Mucosa of descending colon (tissue), 3 donors: Measurements from ENCODE around the gene MED14. TPM values are rescaled to one million over a fixed set of nuclear protein-coding genes. Genes with fewer than 3 reads are reported as not detected.
"Not testable (repeated sequence)": the region's sequence is repeated elsewhere in the genome, so short reads cannot be mapped to it uniquely, and the experiment has no call there.

Experiments used
- ATAC-seq: fragments of 200-7000 bp; cut with Tn5 transposase; one replicate; pipeline ENCODE4 v1.9.1; 2020; ENCODE audit warnings: mild to moderate bottlenecking, moderate library complexity
- DNase-seq, 3 donors: peaks; one replicate each; pipeline ENCODE4 v3.0.0-alpha.2; 2020
- H3K36me3 ChIP-seq: fragments of 200-600 bp; one replicate; pipeline ENCODE4 v1.8.0; 2021; ENCODE audit warnings: low read depth, mild to moderate bottlenecking
- H3K4me1 ChIP-seq: fragments of 200-600 bp; one replicate; pipeline ENCODE4 v1.8.0; 2021; ENCODE audit warnings: low read depth, mild to moderate bottlenecking
- H3K4me3 ChIP-seq: fragments of 200-600 bp; one replicate; pipeline ENCODE4 v1.8.0; 2021; ENCODE audit warnings: mild to moderate bottlenecking
- H3K9me3 ChIP-seq: fragments of 200-600 bp; one replicate; pipeline ENCODE4 v1.8.0; 2021; ENCODE audit warnings: mild to moderate bottlenecking
- CTCF ChIP-seq: fragments of 200-600 bp; IDR thresholded peaks from one replicate; pipeline ENCODE4 v1.8.0; 2022; ENCODE audit warnings: antibody characterized with exemption, mild to moderate bottlenecking
- intact Hi-C, 2 donors: fragments of 100-400 bp; cut with DNase I in 1 of 2; cut with micrococcal nuclease in 1 of 2; formaldehyde crosslinking; loops; one replicate each; pipeline versions ENCODE4 v1.11.0 to v1.11.1; 2022; cut with DNase I, micrococcal nuclease
- total RNA-seq, 3 donors: library from RNA; stranded (reverse); fragmentation: NEBNext Ultra II Directional in 2 of 3; extraction: Animal tissue kit (Norgen Biotek cat#: 25700) in 2 of 3; gene quantifications; one replicate each; pipeline versions ENCODE4 v1.2.1 to v1.2.4, GENCODE V29; 2021 to 2023
- donor health status: DM: no; HTN: no; CAD: no; lungs with moderate emphysema.
- donor health status: DM: no; HTN: no; CAD: no.
- donor health status: DM: no; HTN: yes; CAD: no.

Gene MED14
- total RNA-seq, 3 donors from 2014 or later, result 49.2 to 71.8 (median 57.1) TPM

- no peak for TF ChIP-seq CTCF
- Histone ChIP-seq H3K4me1 (peaks cover 17% of the 10 kb centered on the region), H3K36me3 (no peaks in the 10 kb centered on the region), H3K9me3 (no peaks in the 10 kb centered on the region), H3K4me3 (peak overlapping the region; percentile 57)
- ATAC-seq (peak; percentile 7), DNase-seq (peak in 1 of 3 donors; percentile 33)
- intact Hi-C loops, result no loop called here
Observed at GRCh38 chrX:40736170-40736505, 796 bp upstream of the MED14 start.

- ATAC-seq (no peak), DNase-seq (peak in 2 of 3 donors; percentile 25 to 63)
- H3K9me3 ChIP-seq, result no peaks in the 10 kb centered on the region
- intact Hi-C loops, result no loop called here
- peaks cover 20% of the 10 kb centered on the region for H3K4me1 ChIP-seq
- H3K4me3 ChIP-seq, result peak overlapping the region; percentile 57
- H3K36me3 ChIP-seq, result no peaks in the 10 kb centered on the region
- no peak for TF ChIP-seq CTCF
Observed at GRCh38 chrX:40734971-40735324, 394 bp downstream of the MED14 start.

GRCh38 chrX:40733706-40734105, 1.6 kb downstream of the MED14 start:
- DNase-seq, result no peak

GRCh38 chrX:40732499-40732898, 2.8 kb downstream of the MED14 start:
- H3K4me3 ChIP-seq, H3K36me3 ChIP-seq, intact Hi-C loops, DNase-seq, H3K9me3 ChIP-seq, ATAC-seq: not testable (repeated sequence)
- H3K4me1 ChIP-seq, result peaks cover 22% of the 10 kb centered on the region

More at GRCh38 chrX:40733706-40734105, 1.6 kb downstream of the MED14 start:
- no peak for TF ChIP-seq CTCF
- intact Hi-C loops, result no loop called here
- no peaks in the 10 kb centered on the region for H3K9me3 ChIP-seq
- no peak for ATAC-seq
- H3K4me1 ChIP-seq, result peaks cover 22% of the 10 kb centered on the region
- no peaks in the 10 kb centered on the region for H3K36me3 ChIP-seq
- no peak overlapping the region for H3K4me3 ChIP-seq

GRCh38 chrX:40729598-40730584, 5.5 kb downstream of the MED14 start:
- Histone ChIP-seq H3K4me1 (peaks cover 22% of the 10 kb centered on the region), H3K9me3 (no peaks in the 10 kb centered on the region), H3K4me3 (no peak overlapping the region), H3K36me3 (no peaks in the 10 kb centered on the region)
- DNase-seq, result peak in 1 of 3 donors; percentile 56
- intact Hi-C loops, result no loop called here
- ATAC-seq, result peak; percentile 95
- TF ChIP-seq CTCF, result no peak

GRCh38 chrX:40727581-40728252, 7.6 kb downstream of the MED14 start:
- TF ChIP-seq CTCF, result no peak
- no peak overlapping the region for H3K4me3 ChIP-seq
- DNase-seq, result no peak
- ATAC-seq, result no peak
- H3K9me3 ChIP-seq, result no peaks in the 10 kb centered on the region
- intact Hi-C loops, result no loop called here
- peaks cover 15% of the 10 kb centered on the region for H3K4me1 ChIP-seq
- no peaks in the 10 kb centered on the region for H3K36me3 ChIP-seq
